IPS-18a (cell line): ENCODE results near the gene PRKCQ.

Experiments
- H3K27ac ChIP-seq: one replicate; pipeline ENCODE4 v1.5.1; 2013; ENCODE audit warnings: low read length
- H3K27me3 ChIP-seq: one replicate; pipeline ENCODE4 v1.6.1; 2013; ENCODE audit warnings: mild to moderate bottlenecking, low read length; ENCODE audit not compliant: control insufficient read depth, insufficient read depth
- H3K36me3 ChIP-seq: one replicate; pipeline ENCODE4 v1.6.1; 2013; ENCODE audit warnings: low read depth, low read length; ENCODE audit not compliant: control insufficient read depth
- H3K4me1 ChIP-seq: one replicate; pipeline ENCODE4 v1.6.1; 2013; ENCODE audit warnings: low read depth, low read length; ENCODE audit not compliant: control insufficient read depth
- H3K4me3 ChIP-seq: one replicate; pipeline ENCODE4 v1.5.1; 2013; ENCODE audit warnings: low read length
- H3K9ac ChIP-seq: one replicate; pipeline ENCODE4 v1.6.1; 2013; ENCODE audit warnings: mild to moderate bottlenecking, low read length, moderate library complexity
- H3K9me3 ChIP-seq: one replicate; pipeline ENCODE4 v1.6.1; 2013; ENCODE audit warnings: low read depth, low read length; ENCODE audit not compliant: control insufficient read depth

PRKCQ gene

DNA sequence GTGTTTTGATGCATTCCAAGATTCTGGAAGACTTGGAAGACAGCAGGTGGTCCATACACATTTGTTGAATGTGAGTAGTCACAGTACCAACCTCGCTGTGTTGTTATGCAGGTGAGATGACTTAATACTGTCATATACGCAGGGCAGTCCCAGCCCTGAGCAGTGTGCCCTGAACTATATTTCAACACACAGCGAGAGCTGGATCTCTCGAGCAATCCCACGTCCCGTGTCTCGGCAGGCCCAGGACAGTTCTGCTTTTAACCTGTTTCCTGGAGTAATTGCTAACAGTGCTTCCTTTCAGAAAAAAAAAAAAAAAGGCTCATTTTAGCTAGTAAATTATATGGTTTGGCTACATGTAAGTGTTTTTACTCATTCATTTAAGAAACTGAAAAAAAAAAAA is 179.7 kb downstream of the PRKCQ start:
- no peaks in the 10 kb centered on the region for H3K27me3 ChIP-seq
- no peak overlapping the region for H3K27ac ChIP-seq
- H3K9me3 ChIP-seq = no peaks in the 10 kb centered on the region
- no peak overlapping the region for H3K4me3 ChIP-seq
- no peaks in the 10 kb centered on the region for H3K36me3 ChIP-seq
- peaks cover 7% of the 10 kb centered on the region for H3K4me1 ChIP-seq
- H3K9ac ChIP-seq = no peak overlapping the region

DNA sequence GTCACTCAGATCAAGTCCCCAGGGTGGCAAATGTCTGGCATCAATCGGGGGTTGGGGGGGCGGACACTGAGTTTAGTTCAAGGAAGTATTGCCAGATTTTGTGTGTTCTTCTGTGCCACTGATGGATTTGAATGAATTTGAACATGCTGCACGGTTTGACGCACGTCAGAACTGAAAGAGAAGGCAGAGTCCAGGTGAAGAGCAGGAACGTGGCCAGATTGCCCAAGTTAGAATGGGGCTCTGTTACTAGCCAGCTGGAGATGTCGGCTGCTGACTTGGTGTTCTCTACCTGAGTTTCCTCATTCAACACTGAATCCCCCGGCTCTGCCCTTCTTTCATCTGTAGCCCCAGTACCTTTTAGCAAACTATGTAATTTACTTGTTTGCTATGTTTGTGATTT is 180.2 kb downstream of the PRKCQ start:
- Histone ChIP-seq H3K4me1 (peaks cover 7% of the 10 kb centered on the region), H3K36me3 (no peaks in the 10 kb centered on the region), H3K4me3 (no peak overlapping the region), H3K9ac (no peak overlapping the region), H3K9me3 (no peaks in the 10 kb centered on the region), H3K27ac (no peak overlapping the region), H3K27me3 (no peaks in the 10 kb centered on the region)

DNA sequence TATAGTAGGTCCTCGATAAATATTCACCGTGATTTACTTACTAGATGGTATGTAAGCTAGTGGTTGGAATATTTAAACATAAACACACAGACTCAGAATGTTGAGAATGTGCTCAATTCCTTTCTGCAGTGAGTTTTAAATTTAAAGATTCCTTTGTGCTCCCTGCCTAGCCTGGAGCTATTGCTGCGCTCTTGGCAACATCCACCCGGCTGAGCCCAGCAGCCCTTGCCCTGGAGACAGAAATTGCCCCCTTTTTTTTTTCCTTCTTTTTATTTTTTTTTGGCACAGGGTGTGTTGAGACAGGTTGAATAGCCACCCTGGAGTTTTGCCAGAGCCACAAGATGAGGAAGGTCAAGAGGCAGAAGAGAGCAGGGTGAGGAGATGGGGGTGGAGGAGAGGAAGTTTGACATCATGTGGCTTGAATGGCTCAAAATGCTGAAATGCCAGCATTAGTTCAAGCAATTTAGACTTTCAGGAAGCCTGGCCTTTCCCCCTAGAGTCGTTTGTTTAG is 180.8 kb downstream of the PRKCQ start:
- Histone ChIP-seq H3K27ac (no peak overlapping the region), H3K27me3 (no peaks in the 10 kb centered on the region), H3K4me3 (no peak overlapping the region), H3K9ac (no peak overlapping the region), H3K36me3 (no peaks in the 10 kb centered on the region), H3K4me1 (peaks cover 7% of the 10 kb centered on the region), H3K9me3 (no peaks in the 10 kb centered on the region)

DNA sequence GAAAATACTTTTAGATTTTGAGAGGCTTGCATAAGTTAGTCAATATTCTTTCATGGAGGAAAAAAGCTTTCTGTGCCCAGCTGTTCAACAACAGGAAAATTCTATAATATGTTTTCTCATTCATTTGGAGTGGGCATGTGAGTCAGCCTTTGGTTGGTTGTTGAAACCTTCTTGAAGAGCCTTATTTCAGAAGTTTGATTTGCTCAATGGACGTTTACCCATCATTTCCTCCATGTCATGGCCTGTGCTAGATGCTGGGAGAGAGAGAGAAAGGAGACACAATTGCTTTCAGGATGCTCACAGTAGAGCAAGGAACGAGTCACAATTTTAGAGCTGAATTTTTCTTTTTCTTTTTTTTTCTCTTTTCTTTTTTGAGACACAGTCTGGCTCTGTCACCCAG is 181.7 kb downstream of the PRKCQ start:
- H3K4me1 ChIP-seq = peaks cover 7% of the 10 kb centered on the region
- H3K27me3 ChIP-seq = no peaks in the 10 kb centered on the region
- no peak overlapping the region for H3K4me3 ChIP-seq
- no peak overlapping the region for H3K27ac ChIP-seq
- no peak overlapping the region for H3K9ac ChIP-seq
- no peaks in the 10 kb centered on the region for H3K36me3 ChIP-seq
- no peaks in the 10 kb centered on the region for H3K9me3 ChIP-seq

DNA sequence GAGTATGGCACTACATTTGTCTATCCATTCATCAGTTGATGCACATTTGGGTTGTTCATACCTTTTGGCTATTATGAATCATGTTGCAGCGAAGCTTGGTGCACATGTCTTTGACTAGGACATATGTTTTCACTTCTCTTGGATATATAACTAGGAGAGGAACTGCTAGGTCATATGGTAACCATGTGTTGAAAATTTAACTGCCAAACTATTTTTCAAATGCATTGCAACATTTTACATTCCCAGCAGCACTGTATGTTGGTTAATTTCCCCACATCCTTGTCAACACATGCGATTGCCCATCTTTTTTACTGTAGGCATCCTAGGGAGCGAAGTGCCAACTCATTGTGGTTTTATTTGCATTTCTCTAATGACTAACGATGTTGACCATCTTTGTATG is 183.4 kb downstream of the PRKCQ start:
- Histone ChIP-seq H3K9me3 (no peaks in the 10 kb centered on the region), H3K4me3 (no peak overlapping the region), H3K4me1 (peaks cover 6% of the 10 kb centered on the region), H3K9ac (no peak overlapping the region), H3K27me3 (no peaks in the 10 kb centered on the region), H3K27ac (no peak overlapping the region), H3K36me3 (no peaks in the 10 kb centered on the region)

- no peaks in the 10 kb centered on the region for H3K27me3 ChIP-seq
- no peaks in the 10 kb centered on the region for H3K36me3 ChIP-seq
- no peak overlapping the region for H3K27ac ChIP-seq
- H3K9ac ChIP-seq = no peak overlapping the region
- no peak overlapping the region for H3K4me3 ChIP-seq
- H3K9me3 ChIP-seq = no peaks in the 10 kb centered on the region
- H3K4me1 ChIP-seq = peaks cover 2% of the 10 kb centered on the region
Measured at GRCh38 chr10:6396226-6396625, 183.8 kb downstream of the PRKCQ start.

DNA sequence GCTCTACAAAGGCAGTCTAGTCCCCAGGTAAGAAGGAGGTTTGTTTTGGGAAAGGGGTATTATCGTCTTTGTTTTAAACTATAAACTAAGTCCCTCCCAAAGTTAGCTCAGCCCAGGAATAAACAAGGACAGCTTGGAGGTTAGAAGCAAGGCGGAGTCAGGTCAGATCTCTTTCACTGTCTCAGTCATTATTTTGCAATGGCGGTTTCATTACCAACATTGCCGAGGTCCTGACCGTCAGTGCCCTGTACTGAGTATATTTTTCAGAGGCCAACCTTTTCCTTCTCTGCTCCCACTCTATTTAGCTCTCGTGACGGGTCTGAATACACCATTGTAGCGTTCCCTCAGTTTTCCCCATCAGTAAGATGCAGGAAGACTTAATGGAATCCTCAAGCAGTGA is 184.5 kb downstream of the PRKCQ start:
- no peaks in the 10 kb centered on the region for H3K4me1 ChIP-seq
- H3K36me3 ChIP-seq = no peaks in the 10 kb centered on the region
- H3K27me3 ChIP-seq = no peaks in the 10 kb centered on the region
- H3K27ac ChIP-seq = no peak overlapping the region
- no peak overlapping the region for H3K4me3 ChIP-seq
- no peaks in the 10 kb centered on the region for H3K9me3 ChIP-seq
- H3K9ac ChIP-seq = no peak overlapping the region

DNA sequence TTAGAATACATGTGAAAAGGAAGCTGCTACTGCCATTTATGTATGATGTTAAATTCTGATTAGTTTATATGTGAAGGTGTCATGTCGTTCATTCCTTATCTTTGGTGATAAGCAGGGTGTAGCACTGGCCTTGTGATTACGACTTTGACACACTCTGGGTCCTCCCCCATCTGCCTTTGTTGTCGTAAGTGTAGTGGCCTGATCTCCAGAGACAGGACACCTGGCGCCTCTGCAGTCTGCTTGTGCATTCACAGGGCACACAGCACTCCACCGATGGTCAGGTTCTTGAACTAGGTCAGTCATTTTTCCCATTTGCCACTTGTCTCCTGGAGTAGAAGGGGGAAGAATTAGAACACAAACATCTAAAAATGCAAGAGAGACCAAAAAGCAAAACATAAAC is 186.0 kb downstream of the PRKCQ start:
- Histone ChIP-seq H3K27me3 (no peaks in the 10 kb centered on the region), H3K9me3 (no peaks in the 10 kb centered on the region), H3K4me1 (no peaks in the 10 kb centered on the region), H3K27ac (no peak overlapping the region), H3K4me3 (no peak overlapping the region), H3K9ac (no peak overlapping the region), H3K36me3 (no peaks in the 10 kb centered on the region)

- Histone ChIP-seq H3K27me3 (no peaks in the 10 kb centered on the region), H3K9me3 (no peaks in the 10 kb centered on the region), H3K9ac (no peak overlapping the region), H3K36me3 (no peaks in the 10 kb centered on the region), H3K27ac (no peak overlapping the region), H3K4me3 (no peak overlapping the region), H3K4me1 (no peaks in the 10 kb centered on the region)
Measured at GRCh38 chr10:6393168-6393567, 186.9 kb downstream of the PRKCQ start.

DNA sequence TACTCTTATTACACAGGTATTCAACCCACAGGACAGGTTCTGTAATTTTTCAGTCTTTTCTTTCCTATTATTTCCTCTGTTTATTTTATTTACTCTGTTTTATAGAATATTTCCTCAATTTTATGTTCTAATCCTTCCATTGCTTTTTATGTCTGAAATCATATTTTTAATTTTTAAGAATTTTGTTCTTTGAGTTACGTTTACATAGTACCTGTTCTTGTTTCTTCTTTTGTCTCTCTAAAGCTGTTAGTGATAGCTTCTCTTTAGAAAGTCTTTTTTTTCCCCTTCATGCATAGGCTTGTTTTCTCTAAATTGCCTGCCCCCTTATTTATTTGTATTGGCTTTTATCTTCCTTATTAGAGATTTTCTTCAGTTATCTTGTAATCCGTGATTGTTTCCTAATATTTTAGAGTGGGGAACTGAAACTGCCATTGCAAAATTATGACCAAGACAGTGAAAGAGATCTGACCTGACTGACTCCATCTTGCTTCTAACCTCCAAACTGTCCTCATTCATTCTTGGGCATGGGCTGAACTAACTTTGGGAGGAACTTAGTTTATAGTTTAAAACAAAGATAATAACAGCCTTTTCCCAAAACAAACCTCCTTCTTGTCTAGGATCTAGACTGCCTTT is 189.7 kb downstream of the PRKCQ start:
- no peaks in the 10 kb centered on the region for H3K36me3 ChIP-seq
- no peaks in the 10 kb centered on the region for H3K4me1 ChIP-seq
- no peak overlapping the region for H3K9ac ChIP-seq
- H3K27ac ChIP-seq = no peak overlapping the region
- no peak overlapping the region for H3K4me3 ChIP-seq
- H3K27me3 ChIP-seq = no peaks in the 10 kb centered on the region
- no peaks in the 10 kb centered on the region for H3K9me3 ChIP-seq

DNA sequence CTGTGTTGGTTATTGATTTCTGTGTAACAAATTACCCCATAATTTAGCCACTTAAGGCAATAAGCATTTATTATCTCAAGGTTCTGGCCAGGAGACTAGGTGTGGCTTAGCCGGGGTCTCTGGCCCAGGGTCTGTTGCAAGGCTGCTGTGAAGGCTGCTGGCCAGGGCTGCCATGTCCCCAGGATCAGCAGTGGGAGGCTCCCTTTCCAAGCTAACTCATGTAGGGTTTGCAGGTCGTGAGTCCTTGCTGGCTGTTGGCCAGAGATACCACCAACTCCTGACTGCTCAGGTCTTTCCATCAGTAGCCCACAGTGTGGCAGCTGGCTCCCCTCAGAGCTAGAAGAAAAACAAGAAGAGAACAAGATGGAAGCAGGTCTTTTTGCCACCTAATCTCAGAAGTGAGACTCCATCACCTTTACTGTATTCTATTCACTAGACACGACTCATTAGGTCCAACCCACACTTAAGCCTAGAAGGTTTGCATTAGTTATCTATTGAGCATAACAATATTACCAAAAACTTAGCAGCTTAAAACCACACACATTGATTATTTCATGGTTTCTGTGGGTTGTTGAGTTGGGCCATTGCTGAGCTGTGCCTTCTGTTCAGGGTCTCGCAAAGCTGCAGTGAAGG is 191.7 kb downstream of the PRKCQ start:
- Histone ChIP-seq H3K9me3 (no peaks in the 10 kb centered on the region), H3K9ac (no peak overlapping the region), H3K4me1 (no peaks in the 10 kb centered on the region)

GRCh38 chr10:6386960-6387359 is 193.1 kb downstream of the PRKCQ start:
- Histone ChIP-seq H3K27ac (no peak overlapping the region), H3K9ac (no peak overlapping the region), H3K4me1 (no peaks in the 10 kb centered on the region), H3K27me3 (no peaks in the 10 kb centered on the region), H3K36me3 (no peaks in the 10 kb centered on the region), H3K4me3 (no peak overlapping the region), H3K9me3 (no peaks in the 10 kb centered on the region)

More for the DNA sequence above, 191.7 kb downstream of the PRKCQ start:
- H3K27ac ChIP-seq = no peak overlapping the region
- H3K4me3 ChIP-seq = no peak overlapping the region
- no peaks in the 10 kb centered on the region for H3K36me3 ChIP-seq
- no peaks in the 10 kb centered on the region for H3K27me3 ChIP-seq
